Uterus (tissue), 2 donors: Measurements from ENCODE around the gene CFC1B.
"Not testable (repeated sequence)": the region's sequence is repeated elsewhere in the genome, so short reads cannot be mapped to it uniquely, and the experiment has no call there.

ENCODE experiments used
- CTCF ChIP-seq, 4 experiments: fragments of 200-600 bp in 2 of 4; fragments of 450-650 bp in 2 of 4; sonication (generic) in 2 of 4; IDR thresholded peaks; one replicate each; pipeline ENCODE4 v1.5.1; 2016 to 2019; ENCODE audit warnings: antibody characterized with exemption in 4 of 4, mild to moderate bottlenecking in 2 of 4, moderate library complexity in 1 of 4
- POLR2A ChIP-seq, 2 donors: fragments of 450-650 bp; IDR thresholded peaks; one replicate each; pipeline ENCODE4 v1.6.1; 2016; ENCODE audit warnings: antibody characterized with exemption in 2 of 2, mild to moderate bottlenecking in 1 of 2, moderate library complexity in 1 of 2

- not testable (repeated sequence) for TF ChIP-seq CTCF, POLR2A (IDR thresholded peaks at IDR 0.05)
Measured at GRCh38 chr2:130549475-130549874, 28.5 kb downstream of the CFC1B start.
